Measurements from ENCODE around the gene EXOC8. TPM values are rescaled to one million over a fixed set of nuclear protein-coding genes. Genes with fewer than 3 reads are reported as not detected.

The EXOC8 gene
- total RNA-seq, 1 donor from 2014 or later, result 15.2 TPM

DNA sequence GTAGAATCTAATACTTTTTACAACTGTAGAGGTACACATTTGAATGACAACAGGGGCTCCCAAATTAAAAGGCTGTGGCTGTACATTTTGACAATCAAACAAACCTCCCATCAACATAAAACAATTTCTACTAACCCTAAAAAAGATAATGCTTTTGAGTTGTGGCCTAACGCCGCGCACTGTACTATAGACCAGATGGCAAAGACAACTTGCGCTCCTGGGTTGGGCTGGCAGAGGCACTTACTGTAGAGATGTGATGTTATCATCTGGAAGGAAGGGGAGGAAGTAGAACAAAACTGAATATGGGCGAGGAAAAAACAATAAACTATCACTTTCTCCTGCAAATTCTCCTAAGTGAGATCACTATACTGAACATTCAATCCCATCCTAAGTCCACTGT is 26.5 kb upstream of the EXOC8 start:
- no peak for TF ChIP-seq EZH2 (IDR thresholded peaks at IDR 0.05; ENCODE audit: insufficient read depth, low read length)
- TF ChIP-seq, protein P1, sequence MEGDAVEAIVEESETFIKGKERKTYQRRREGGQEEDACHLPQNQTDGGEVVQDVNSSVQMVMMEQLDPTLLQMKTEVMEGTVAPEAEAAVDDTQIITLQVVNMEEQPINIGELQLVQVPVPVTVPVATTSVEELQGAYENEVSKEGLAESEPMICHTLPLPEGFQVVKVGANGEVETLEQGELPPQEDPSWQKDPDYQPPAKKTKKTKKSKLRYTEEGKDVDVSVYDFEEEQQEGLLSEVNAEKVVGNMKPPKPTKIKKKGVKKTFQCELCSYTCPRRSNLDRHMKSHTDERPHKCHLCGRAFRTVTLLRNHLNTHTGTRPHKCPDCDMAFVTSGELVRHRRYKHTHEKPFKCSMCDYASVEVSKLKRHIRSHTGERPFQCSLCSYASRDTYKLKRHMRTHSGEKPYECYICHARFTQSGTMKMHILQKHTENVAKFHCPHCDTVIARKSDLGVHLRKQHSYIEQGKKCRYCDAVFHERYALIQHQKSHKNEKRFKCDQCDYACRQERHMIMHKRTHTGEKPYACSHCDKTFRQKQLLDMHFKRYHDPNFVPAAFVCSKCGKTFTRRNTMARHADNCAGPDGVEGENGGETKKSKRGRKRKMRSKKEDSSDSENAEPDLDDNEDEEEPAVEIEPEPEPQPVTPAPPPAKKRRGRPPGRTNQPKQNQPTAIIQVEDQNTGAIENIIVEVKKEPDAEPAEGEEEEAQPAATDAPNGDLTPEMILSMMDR (IDR thresholded peaks at IDR 0.05; ENCODE audit: insufficient read depth, low read depth, low read length), result no peak
- Mint-ChIP-seq H3K36me3 (ENCODE audit: low read depth, unreplicated experiment) (peaks cover 6% of the 10 kb centered on the region), H3K9me3 (ENCODE audit: unreplicated experiment) (no peaks in the 10 kb centered on the region), H3K27ac (ENCODE audit: unreplicated experiment) (no peak overlapping the region), H3K4me1 (ENCODE audit: low read depth, unreplicated experiment) (peaks cover 2% of the 10 kb centered on the region), H3K27me3 (ENCODE audit: low read depth, unreplicated experiment) (no peaks in the 10 kb centered on the region), H3K4me3 (ENCODE audit: unreplicated experiment) (no peak overlapping the region)
- FAIRE-seq, result no peak
- Histone ChIP-seq H3K27me3 (ENCODE audit: insufficient read depth, low read length) (no peaks in the 10 kb centered on the region), H3K4me3 (ENCODE audit: insufficient read depth, low read depth, low read length) (no peak overlapping the region), H3K9me3 (ENCODE audit: insufficient read depth, low read depth, low read length) (no peaks in the 10 kb centered on the region), H4K20me1 (ENCODE audit: insufficient read depth, low read length) (peaks cover 3% of the 10 kb centered on the region), H2AFZ (ENCODE audit: low read depth, low read length) (no peak overlapping the region), H3K27ac (ENCODE audit: low read depth, low read length) (no peak overlapping the region), H3K36me3 (ENCODE audit: insufficient read depth, low read length) (no peaks in the 10 kb centered on the region), H3K79me2 (ENCODE audit: insufficient read depth, low read length) (no peaks in the 10 kb centered on the region), H3K9ac (ENCODE audit: low read length) (no peak overlapping the region), H3K4me2 (ENCODE audit: low read length) (no peak overlapping the region), H3K4me1 (ENCODE audit: insufficient read depth, low read length) (no peaks in the 10 kb centered on the region)
- no peak for DNase-seq (ENCODE audit: low read depth)

DNA sequence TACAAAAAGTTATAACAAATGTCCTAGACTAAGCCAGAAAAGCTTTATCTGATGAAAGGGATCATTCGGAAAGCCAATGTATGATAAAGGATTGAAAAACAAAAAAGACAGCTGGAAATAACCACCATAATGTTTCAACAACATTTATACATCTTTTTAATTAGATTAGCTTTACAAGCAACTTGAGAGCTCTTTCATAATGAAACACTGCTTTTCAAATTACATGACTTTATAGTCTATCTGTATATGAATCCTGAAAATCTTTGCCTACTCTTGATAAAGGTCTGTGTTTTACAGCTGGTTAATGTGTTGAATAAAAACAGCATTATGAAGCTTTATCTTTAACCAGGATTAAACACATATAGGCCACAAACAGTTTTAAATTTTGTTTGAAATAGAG is 26.0 kb upstream of the EXOC8 start:
- H3K27me3 Mint-ChIP-seq (ENCODE audit: low read depth, unreplicated experiment), result no peaks in the 10 kb centered on the region
- Histone ChIP-seq H3K27me3 (ENCODE audit: insufficient read depth, low read length) (no peaks in the 10 kb centered on the region), H3K9me3 (ENCODE audit: insufficient read depth, low read depth, low read length) (no peaks in the 10 kb centered on the region), H3K9ac (ENCODE audit: low read length) (no peak overlapping the region), H4K20me1 (ENCODE audit: insufficient read depth, low read length) (no peaks in the 10 kb centered on the region), H3K27ac (ENCODE audit: low read depth, low read length) (no peak overlapping the region), H3K79me2 (ENCODE audit: insufficient read depth, low read length) (no peaks in the 10 kb centered on the region), H3K4me3 (ENCODE audit: insufficient read depth, low read depth, low read length) (no peak overlapping the region), H3K36me3 (ENCODE audit: insufficient read depth, low read length) (no peaks in the 10 kb centered on the region), H2AFZ (ENCODE audit: low read depth, low read length) (no peak overlapping the region), H3K4me1 (ENCODE audit: insufficient read depth, low read length) (no peaks in the 10 kb centered on the region), H3K4me2 (ENCODE audit: low read length) (no peak overlapping the region)
- no peaks in the 10 kb centered on the region for H3K9me3 Mint-ChIP-seq (ENCODE audit: unreplicated experiment)
- H3K4me1 Mint-ChIP-seq (ENCODE audit: low read depth, unreplicated experiment), result no peaks in the 10 kb centered on the region
- no peak for TF ChIP-seq EZH2 (IDR thresholded peaks at IDR 0.05; ENCODE audit: insufficient read depth, low read length)
- TF ChIP-seq, protein P1 (IDR thresholded peaks at IDR 0.05; ENCODE audit: insufficient read depth, low read depth, low read length), result no peak
- H3K27ac Mint-ChIP-seq (ENCODE audit: unreplicated experiment), result no peak overlapping the region
- FAIRE-seq (no peak), DNase-seq (ENCODE audit: low read depth) (no peak)
- H3K36me3 Mint-ChIP-seq (ENCODE audit: low read depth, unreplicated experiment), result peaks cover 4% of the 10 kb centered on the region
- no peak overlapping the region for H3K4me3 Mint-ChIP-seq (ENCODE audit: unreplicated experiment)

DNA sequence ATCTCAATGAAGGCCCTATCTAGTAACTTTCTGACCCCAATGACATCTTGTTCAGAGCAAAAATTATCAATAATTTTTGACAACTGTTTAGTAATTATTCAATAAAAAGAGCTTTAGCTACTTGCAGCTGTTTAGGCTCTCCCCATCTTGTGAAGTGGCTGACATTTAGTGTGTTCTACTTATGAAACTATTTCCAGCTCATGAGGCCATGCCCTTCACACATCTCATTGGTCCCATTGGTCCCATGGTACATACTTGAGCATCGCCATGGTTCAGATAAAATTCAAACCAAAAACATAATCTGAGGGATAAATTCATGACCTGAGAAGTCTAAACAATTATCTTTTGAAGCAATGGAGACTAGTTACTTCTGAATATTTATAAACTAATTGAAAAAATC is 24.7 kb upstream of the EXOC8 start:
- H3K4me2 ChIP-seq (ENCODE audit: low read length), result no peak overlapping the region
- H3K9me3 Mint-ChIP-seq (ENCODE audit: unreplicated experiment), result no peaks in the 10 kb centered on the region

More for the DNA sequence above, 24.7 kb upstream of the EXOC8 start:
- Histone ChIP-seq H3K9me3 (ENCODE audit: insufficient read depth, low read depth, low read length) (no peaks in the 10 kb centered on the region), H3K27ac (ENCODE audit: low read depth, low read length) (no peak overlapping the region), H3K4me3 (ENCODE audit: insufficient read depth, low read depth, low read length) (no peak overlapping the region), H4K20me1 (ENCODE audit: insufficient read depth, low read length) (no peaks in the 10 kb centered on the region), H3K4me1 (ENCODE audit: insufficient read depth, low read length) (no peaks in the 10 kb centered on the region), H3K36me3 (ENCODE audit: insufficient read depth, low read length) (no peaks in the 10 kb centered on the region), H3K27me3 (ENCODE audit: insufficient read depth, low read length) (no peaks in the 10 kb centered on the region), H2AFZ (ENCODE audit: low read depth, low read length) (no peak overlapping the region), H3K79me2 (ENCODE audit: insufficient read depth, low read length) (no peaks in the 10 kb centered on the region), H3K9ac (ENCODE audit: low read length) (no peak overlapping the region)
- peaks cover 4% of the 10 kb centered on the region for H3K36me3 Mint-ChIP-seq (ENCODE audit: low read depth, unreplicated experiment)
- DNase-seq (ENCODE audit: low read depth) (no peak), FAIRE-seq (no peak)
- no peak overlapping the region for H3K4me3 Mint-ChIP-seq (ENCODE audit: unreplicated experiment)
- TF ChIP-seq EZH2 (IDR thresholded peaks at IDR 0.05; ENCODE audit: insufficient read depth, low read length), result no peak
- TF ChIP-seq, protein P1 (IDR thresholded peaks at IDR 0.05; ENCODE audit: insufficient read depth, low read depth, low read length), result no peak
- no peaks in the 10 kb centered on the region for H3K27me3 Mint-ChIP-seq (ENCODE audit: low read depth, unreplicated experiment)
- peaks cover 4% of the 10 kb centered on the region for H3K4me1 Mint-ChIP-seq (ENCODE audit: low read depth, unreplicated experiment)
- no peak overlapping the region for H3K27ac Mint-ChIP-seq (ENCODE audit: unreplicated experiment)

Data from astrocyte (in vitro differentiated cells and primary cell).